GM18498 (cell line): ENCODE measurements around the gene PRR13.
A peak's percentile ranks its signal among the peaks of the same experiment; 100 is the strongest.

Experiments used
- ATAC-seq: cut with Tn5 transposase; IDR thresholded peaks from one replicate; pipeline ENCODE4 v1.9.1; 2021; ENCODE audit warnings: mild to moderate bottlenecking, moderate library complexity; ENCODE audit not compliant: unreplicated experiment

Gene PRR13

GRCh38 chr12:53492188-53492587 lies 50.7 kb downstream of the PRR13 start:
- ATAC-seq = no peak

- peak; percentile 94 for ATAC-seq
Observed at GRCh38 chr12:53492830-53493609, 51.5 kb downstream of the PRR13 start.

- ATAC-seq = no peak
Observed at GRCh38 chr12:53493610-53494391, 52.3 kb downstream of the PRR13 start.
